Measurements from ENCODE around the gene ZKSCAN5. TPM values are rescaled to one million over a fixed set of nuclear protein-coding genes. Genes with fewer than 3 reads are reported as not detected.
"Not testable (repeated sequence)": the region's sequence is repeated elsewhere in the genome, so short reads cannot be mapped to it uniquely, and the experiment has no call there.

The ZKSCAN5 gene
- total RNA-seq, 4 donors from 2014 or later = 3.2 to 7.1 (median 5.1) TPM

- peaks cover 0 to 75% (median 11%) of the 10 kb centered on the region in 3 donors for H3K9me3 ChIP-seq
Observed at GRCh38 chr7:99539213-99539811, 34.9 kb downstream of the ZKSCAN5 start.

GRCh38 chr7:99540542-99540941, 36.1 kb downstream of the ZKSCAN5 start:
- H3K36me3 ChIP-seq = no peaks in the 10 kb centered on the region
- no peaks in the 10 kb centered on the region for H3K4me1 ChIP-seq
- no peak for DNase-seq
- TF ChIP-seq POLR2A (IDR thresholded peaks at IDR 0.05) (no peak), CTCF (IDR thresholded peaks at IDR 0.05) (no peak)
- no peak overlapping the region for H3K27ac ChIP-seq
- peaks cover 0 to 64% (median 11%) of the 10 kb centered on the region in 3 donors for H3K9me3 ChIP-seq
- no peak overlapping the region for H3K4me3 ChIP-seq
- H3K27me3 ChIP-seq = no peaks in the 10 kb centered on the region
- intact Hi-C loops (cut with DNase I) = no loop called here
- 84 to 90% methylated on average over 5 of the region's 5 CpGs for WGBS, 2 donors

More at GRCh38 chr7:99539213-99539811, 34.9 kb downstream of the ZKSCAN5 start:
- Histone ChIP-seq H3K36me3 (no peaks in the 10 kb centered on the region), H3K4me1 (no peaks in the 10 kb centered on the region), H3K27me3 (no peaks in the 10 kb centered on the region), H3K27ac (no peak overlapping the region), H3K4me3 (no peak overlapping the region)
- TF ChIP-seq POLR2A (IDR thresholded peaks at IDR 0.05) (no peak), CTCF (IDR thresholded peaks at IDR 0.05) (no peak)
- 68 to 80% methylated on average over 6 to 7 of the region's 7 CpGs for WGBS, 2 donors
- DNase-seq = no peak
- intact Hi-C loops (cut with DNase I) = no loop called here

GRCh38 chr7:99541212-99541611, 36.8 kb downstream of the ZKSCAN5 start:
- H3K9me3 ChIP-seq = peaks cover 0 to 59% (median 11%) of the 10 kb centered on the region in 3 donors
- H3K4me1 ChIP-seq = no peaks in the 10 kb centered on the region
- DNase-seq = no peak
- TF ChIP-seq POLR2A (IDR thresholded peaks at IDR 0.05) = no peak
- TF ChIP-seq CTCF (IDR thresholded peaks at IDR 0.05) = no peak
- H3K27ac ChIP-seq = no peak overlapping the region
- peaks cover 0 to 2% (median 0%) of the 10 kb centered on the region in 3 donors for H3K36me3 ChIP-seq
- WGBS, 2 donors = 85 to 87% methylated on average over 9 of the region's 9 CpGs
- intact Hi-C loops (cut with DNase I) = no loop called here
- no peak overlapping the region for H3K4me3 ChIP-seq
- no peaks in the 10 kb centered on the region for H3K27me3 ChIP-seq

- WGBS, 2 donors = 98 to 99% methylated on average over 12 to 13 of the region's 34 CpGs
- Histone ChIP-seq H3K27ac (no peak overlapping the region), H3K36me3 (peaks cover 3 to 20% (median 4%) of the 10 kb centered on the region in 3 donors), H3K4me3 (no peak overlapping the region), H3K4me1 (no peaks in the 10 kb centered on the region), H3K9me3 (peaks cover 0 to 57% (median 13%) of the 10 kb centered on the region in 3 donors), H3K27me3 (no peaks in the 10 kb centered on the region)
- intact Hi-C loops (cut with DNase I) = no loop called here
- TF ChIP-seq POLR2A (IDR thresholded peaks at IDR 0.05) (no peak), CTCF (IDR thresholded peaks at IDR 0.05) (no peak)
- no peak for DNase-seq
Observed at GRCh38 chr7:99543081-99543671, 38.7 kb downstream of the ZKSCAN5 start.

GRCh38 chr7:99543916-99544315, 39.5 kb downstream of the ZKSCAN5 start:
- DNase-seq = no peak
- Histone ChIP-seq H3K27me3 (no peaks in the 10 kb centered on the region), H3K9me3 (peaks cover 0 to 49% (median 15%) of the 10 kb centered on the region in 3 donors), H3K4me3 (no peak overlapping the region), H3K4me1 (no peaks in the 10 kb centered on the region), H3K27ac (no peak overlapping the region), H3K36me3 (peaks cover 4 to 28% (median 6%) of the 10 kb centered on the region in 3 donors)
- no peak for TF ChIP-seq CTCF (IDR thresholded peaks at IDR 0.05)
- TF ChIP-seq POLR2A (IDR thresholded peaks at IDR 0.05) = no peak
- 84 to 89% methylated on average over 5 to 6 of the region's 6 CpGs for WGBS, 2 donors
- intact Hi-C loops (cut with DNase I) = no loop called here

- Histone ChIP-seq H3K9me3 (peaks cover 0 to 36% (median 8%) of the 10 kb centered on the region in 3 donors), H3K36me3 (peaks cover 4 to 31% (median 6%) of the 10 kb centered on the region in 3 donors)
- H3K27ac ChIP-seq; intact Hi-C loops (cut with DNase I); H3K27me3 ChIP-seq; H3K4me1 ChIP-seq; H3K4me3 ChIP-seq; DNase-seq: not testable (repeated sequence)
- 96 to 98% methylated on average over 5 of the region's 5 CpGs for WGBS, 2 donors
Observed at GRCh38 chr7:99545308-99545707, 40.8 kb downstream of the ZKSCAN5 start.

- H3K9me3 ChIP-seq; H3K4me3 ChIP-seq; H3K27ac ChIP-seq; DNase-seq; intact Hi-C loops (cut with DNase I); H3K27me3 ChIP-seq: not testable (repeated sequence)
- Histone ChIP-seq H3K36me3 (peaks cover 4 to 33% (median 6%) of the 10 kb centered on the region in 3 donors), H3K4me1 (peaks cover 7 to 19% (median 14%) of the 10 kb centered on the region in 3 donors)
- no CpG with 5 or more reads among the region's 2 CpGs for WGBS, 2 donors
Observed at GRCh38 chr7:99549545-99549944, 45.1 kb downstream of the ZKSCAN5 start.
